Loucy (cell line): ENCODE measurements around the gene LACTBL1.

Source experiments
- H2AFZ ChIP-seq: fragments of 200-600 bp; sonication (generic); 2 replicates; pipeline ENCODE4 v1.6.0; 2016; ENCODE audit warnings: antibody characterized with exemption, mild to moderate bottlenecking, low read length, moderate library complexity
- H3F3A ChIP-seq: fragments of 200-600 bp; 2 replicates; pipeline ENCODE4 v1.6.0; 2016; ENCODE audit warnings: antibody characterized with exemption, low read depth, mild to moderate bottlenecking
- H3K27me3 ChIP-seq: fragments of 200-600 bp; sonication (generic); 2 replicates; pipeline ENCODE4 v1.6.1; 2014; ENCODE audit warnings: low read length, mild to moderate bottlenecking; ENCODE audit not compliant: insufficient read depth, poor library complexity, severe bottlenecking
- H3K36me3 ChIP-seq: fragments of 200-600 bp; sonication (generic); 2 replicates; pipeline ENCODE4 v1.6.1; 2016; ENCODE audit warnings: low read length; ENCODE audit not compliant: insufficient read depth
- H3K4me1 ChIP-seq: fragments of 200-600 bp; sonication (generic); 2 replicates; pipeline ENCODE4 v1.5.1; 2014; ENCODE audit warnings: low read length, mild to moderate bottlenecking; ENCODE audit not compliant: insufficient read depth, poor library complexity, severe bottlenecking
- H3K4me2 ChIP-seq: fragments of 200-600 bp; sonication (generic); 2 replicates; pipeline ENCODE4 v1.6.0; 2014; ENCODE audit warnings: antibody characterized with exemption, low read length, low read depth, mild to moderate bottlenecking; ENCODE audit not compliant: poor library complexity, severe bottlenecking
- H3K4me3 ChIP-seq: fragments of 200-600 bp; sonication (generic); 2 replicates; pipeline ENCODE4 v1.5.1; 2014; ENCODE audit warnings: low read length, mild to moderate bottlenecking, mixed read lengths; ENCODE audit not compliant: poor library complexity, severe bottlenecking
- H3K79me2 ChIP-seq: fragments of 200-600 bp; sonication (generic); 2 replicates; pipeline ENCODE4 v1.6.1; 2014; ENCODE audit warnings: low read length; ENCODE audit not compliant: insufficient read depth
- H3K9ac ChIP-seq: fragments of 200-600 bp; sonication (generic); 2 replicates; pipeline ENCODE4 v1.6.0; 2014; ENCODE audit warnings: mild to moderate bottlenecking, low read depth, low read length, moderate library complexity; ENCODE audit not compliant: poor library complexity, severe bottlenecking
- H3K9me2 ChIP-seq: fragments of 200-600 bp; sonication (generic); replicated peaks from 2 replicates; pipeline ENCODE4 v1.6.1; 2016; ENCODE audit warnings: low read depth, low read length, mixed read lengths
- H3K9me3 ChIP-seq: fragments of 200-600 bp; sonication (generic); 2 replicates; pipeline ENCODE4 v1.6.1; 2014; ENCODE audit warnings: mild to moderate bottlenecking, antibody characterized with exemption, low read length, low read depth; ENCODE audit not compliant: insufficient read depth
- H4K20me1 ChIP-seq: fragments of 200-600 bp; sonication (generic); 2 replicates; pipeline ENCODE4 v1.6.0; 2014; ENCODE audit warnings: antibody characterized with exemption, low read length, mild to moderate bottlenecking; ENCODE audit not compliant: insufficient read depth, poor library complexity, severe bottlenecking
- EZH2phosphoT487 ChIP-seq: fragments of 200-600 bp; IDR thresholded peaks from 2 replicates; pipeline ENCODE4 v1.6.1; 2018; ENCODE audit warnings: antibody characterized with exemption, mild to moderate bottlenecking, moderate library complexity, borderline replicate concordance
- TF ChIP-seq, protein P1 (sequence below): fragments of 200-600 bp; sonication (generic); conservative IDR thresholded peaks from 2 replicates; pipeline ENCODE4 v1.5.1; 2014; ENCODE audit warnings: mild to moderate bottlenecking, antibody characterized with exemption, low read length

LACTBL1 gene

DNA sequence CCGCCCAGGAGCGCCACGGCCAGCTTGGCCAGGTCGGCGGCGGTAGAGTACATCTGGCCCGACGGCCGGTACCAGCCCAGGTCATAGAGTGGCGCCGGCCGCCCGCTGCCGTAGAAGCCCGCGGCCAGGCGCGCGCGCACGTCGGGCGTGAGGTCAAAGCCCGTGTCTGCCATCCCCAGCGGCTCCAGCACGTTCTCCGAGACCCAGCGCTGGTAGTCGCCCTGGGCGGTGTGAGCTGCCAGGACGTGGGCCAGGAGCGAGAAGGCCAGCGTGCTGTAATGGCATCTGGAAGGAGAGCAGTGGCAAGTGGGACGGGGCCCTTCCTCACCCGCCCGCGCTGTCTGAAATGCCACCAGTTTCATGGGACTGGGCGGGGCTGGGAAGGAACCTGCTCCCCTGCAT, 18.9 kb downstream of the LACTBL1 start:
- no peaks in the 10 kb centered on the region for H3K36me3 ChIP-seq
- H3K27me3 ChIP-seq = no peaks in the 10 kb centered on the region
- no peaks in the 10 kb centered on the region for H4K20me1 ChIP-seq
- no peak for TF ChIP-seq EZH2phosphoT487
- TF ChIP-seq, protein P1, sequence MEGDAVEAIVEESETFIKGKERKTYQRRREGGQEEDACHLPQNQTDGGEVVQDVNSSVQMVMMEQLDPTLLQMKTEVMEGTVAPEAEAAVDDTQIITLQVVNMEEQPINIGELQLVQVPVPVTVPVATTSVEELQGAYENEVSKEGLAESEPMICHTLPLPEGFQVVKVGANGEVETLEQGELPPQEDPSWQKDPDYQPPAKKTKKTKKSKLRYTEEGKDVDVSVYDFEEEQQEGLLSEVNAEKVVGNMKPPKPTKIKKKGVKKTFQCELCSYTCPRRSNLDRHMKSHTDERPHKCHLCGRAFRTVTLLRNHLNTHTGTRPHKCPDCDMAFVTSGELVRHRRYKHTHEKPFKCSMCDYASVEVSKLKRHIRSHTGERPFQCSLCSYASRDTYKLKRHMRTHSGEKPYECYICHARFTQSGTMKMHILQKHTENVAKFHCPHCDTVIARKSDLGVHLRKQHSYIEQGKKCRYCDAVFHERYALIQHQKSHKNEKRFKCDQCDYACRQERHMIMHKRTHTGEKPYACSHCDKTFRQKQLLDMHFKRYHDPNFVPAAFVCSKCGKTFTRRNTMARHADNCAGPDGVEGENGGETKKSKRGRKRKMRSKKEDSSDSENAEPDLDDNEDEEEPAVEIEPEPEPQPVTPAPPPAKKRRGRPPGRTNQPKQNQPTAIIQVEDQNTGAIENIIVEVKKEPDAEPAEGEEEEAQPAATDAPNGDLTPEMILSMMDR = no peak
- H3K9ac ChIP-seq = no peak overlapping the region
- H3K79me2 ChIP-seq = no peaks in the 10 kb centered on the region
- no peaks in the 10 kb centered on the region for H3K4me1 ChIP-seq
- H3K9me3 ChIP-seq = no peaks in the 10 kb centered on the region
- no peak overlapping the region for H3K4me3 ChIP-seq
- H2AFZ ChIP-seq = no peak overlapping the region
- no peaks in the 10 kb centered on the region for H3F3A ChIP-seq
- H3K4me2 ChIP-seq = no peak overlapping the region
- no peaks in the 10 kb centered on the region for H3K9me2 ChIP-seq

DNA sequence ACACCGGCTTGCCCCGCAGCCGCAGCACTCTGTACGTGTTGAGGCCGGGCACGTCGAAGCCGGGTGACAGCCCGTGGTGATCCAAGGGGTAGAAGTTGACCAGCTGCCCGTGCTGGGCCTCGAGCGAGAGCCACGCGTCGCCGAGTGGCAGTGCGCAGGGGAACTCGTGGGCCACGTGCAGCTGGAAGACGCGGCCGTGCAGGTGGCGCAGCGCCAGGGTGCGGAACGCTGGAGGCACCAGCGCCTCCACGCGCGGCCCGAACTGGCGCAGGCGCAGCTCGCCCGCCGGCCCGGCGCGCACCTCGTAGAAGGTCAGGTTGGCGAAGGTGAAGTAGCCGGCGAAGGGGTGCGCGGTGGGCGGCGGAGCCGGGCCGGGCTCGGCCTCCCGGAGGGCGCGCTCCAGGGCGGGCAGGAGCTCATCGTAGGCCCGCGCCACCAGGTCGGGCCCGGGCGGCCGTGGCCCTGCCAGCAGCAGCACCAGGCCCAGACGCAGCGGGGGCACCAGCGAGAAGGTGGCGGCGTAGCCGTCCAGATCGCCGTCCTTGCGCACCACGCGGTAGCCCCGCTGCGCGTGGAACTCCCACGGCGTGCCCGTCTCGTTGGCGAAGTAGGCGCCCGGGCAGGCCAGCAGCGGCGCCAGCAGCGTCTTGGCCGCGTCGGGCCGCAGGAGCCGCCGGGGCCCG, 19.5 kb downstream of the LACTBL1 start:
- Histone ChIP-seq H4K20me1 (no peaks in the 10 kb centered on the region), H3K4me1 (no peaks in the 10 kb centered on the region), H3K27me3 (no peaks in the 10 kb centered on the region), H3K4me3 (no peak overlapping the region), H3K9me2 (no peaks in the 10 kb centered on the region), H3K9ac (no peak overlapping the region), H2AFZ (no peak overlapping the region), H3K9me3 (no peaks in the 10 kb centered on the region), H3K36me3 (no peaks in the 10 kb centered on the region), H3K79me2 (no peaks in the 10 kb centered on the region), H3K4me2 (no peak overlapping the region), H3F3A (no peaks in the 10 kb centered on the region)
- TF ChIP-seq, protein P1 = no peak
- no peak for TF ChIP-seq EZH2phosphoT487

DNA sequence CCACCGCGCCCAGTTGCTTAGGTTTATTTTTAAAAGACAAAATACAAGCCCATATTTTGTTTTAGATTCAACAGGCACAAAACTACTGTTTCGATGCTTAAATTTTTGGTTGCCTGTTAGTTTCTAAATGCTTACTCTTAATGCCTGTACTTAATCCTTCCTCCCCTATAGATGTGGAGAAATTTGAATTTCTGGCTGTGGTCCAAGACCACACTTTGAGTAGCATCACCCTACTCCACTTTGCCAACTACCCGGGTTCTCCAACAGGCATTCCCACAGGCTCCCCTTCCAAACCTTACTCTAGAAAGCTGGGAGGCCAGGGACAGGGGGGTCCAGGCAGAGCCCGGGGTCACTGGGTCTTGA, 20.0 kb downstream of the LACTBL1 start:
- no peaks in the 10 kb centered on the region for H3K79me2 ChIP-seq
- H3K9ac ChIP-seq = no peak overlapping the region
- no peaks in the 10 kb centered on the region for H3K9me2 ChIP-seq
- no peak for TF ChIP-seq EZH2phosphoT487
- TF ChIP-seq, protein P1 = no peak
- no peaks in the 10 kb centered on the region for H3K9me3 ChIP-seq
- H3K4me2 ChIP-seq = no peak overlapping the region
- no peaks in the 10 kb centered on the region for H3K36me3 ChIP-seq
- no peak overlapping the region for H3K4me3 ChIP-seq
- H4K20me1 ChIP-seq = no peaks in the 10 kb centered on the region
- no peaks in the 10 kb centered on the region for H3K4me1 ChIP-seq
- no peak overlapping the region for H2AFZ ChIP-seq
- H3F3A ChIP-seq = no peaks in the 10 kb centered on the region
- H3K27me3 ChIP-seq = no peaks in the 10 kb centered on the region
